ENCODE results near the gene BZW2.
A peak's percentile ranks its signal among the peaks of the same experiment; 100 is the strongest.

Gene BZW2

DNA sequence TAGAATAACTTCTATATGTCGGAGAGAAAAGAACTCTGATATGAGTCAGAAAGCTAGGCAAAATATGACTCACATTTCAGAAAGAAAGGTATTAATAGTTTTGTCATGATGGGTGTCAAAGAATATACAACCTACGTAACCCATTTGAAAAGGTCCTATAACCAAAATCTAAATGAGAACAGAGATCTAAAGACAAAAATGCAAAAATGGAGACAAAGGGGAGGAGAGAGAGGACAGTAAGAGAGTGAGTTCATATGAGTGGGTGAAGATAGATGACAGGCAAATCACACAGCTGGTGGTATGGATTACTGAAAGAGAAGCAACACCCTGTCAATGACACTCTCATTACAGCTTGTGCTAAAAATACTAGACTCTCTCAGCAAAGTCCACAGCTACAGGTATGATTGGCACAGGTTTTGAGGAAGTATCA lies 26.0 kb upstream of the BZW2 start:
- Mint-ChIP-seq H3K27me3 (ENCODE audit: low read depth, poor library complexity) (no peaks in the 10 kb centered on the region), H3K36me3 (ENCODE audit: low read depth) (peaks cover 78% of the 10 kb centered on the region), H3K4me1 (peaks cover 11% of the 10 kb centered on the region), H3K4me3 (no peak overlapping the region), H3K9me3 (no peaks in the 10 kb centered on the region), H3K27ac (no peak overlapping the region)
- no peak for DNase-seq
- TF ChIP-seq, protein P1, sequence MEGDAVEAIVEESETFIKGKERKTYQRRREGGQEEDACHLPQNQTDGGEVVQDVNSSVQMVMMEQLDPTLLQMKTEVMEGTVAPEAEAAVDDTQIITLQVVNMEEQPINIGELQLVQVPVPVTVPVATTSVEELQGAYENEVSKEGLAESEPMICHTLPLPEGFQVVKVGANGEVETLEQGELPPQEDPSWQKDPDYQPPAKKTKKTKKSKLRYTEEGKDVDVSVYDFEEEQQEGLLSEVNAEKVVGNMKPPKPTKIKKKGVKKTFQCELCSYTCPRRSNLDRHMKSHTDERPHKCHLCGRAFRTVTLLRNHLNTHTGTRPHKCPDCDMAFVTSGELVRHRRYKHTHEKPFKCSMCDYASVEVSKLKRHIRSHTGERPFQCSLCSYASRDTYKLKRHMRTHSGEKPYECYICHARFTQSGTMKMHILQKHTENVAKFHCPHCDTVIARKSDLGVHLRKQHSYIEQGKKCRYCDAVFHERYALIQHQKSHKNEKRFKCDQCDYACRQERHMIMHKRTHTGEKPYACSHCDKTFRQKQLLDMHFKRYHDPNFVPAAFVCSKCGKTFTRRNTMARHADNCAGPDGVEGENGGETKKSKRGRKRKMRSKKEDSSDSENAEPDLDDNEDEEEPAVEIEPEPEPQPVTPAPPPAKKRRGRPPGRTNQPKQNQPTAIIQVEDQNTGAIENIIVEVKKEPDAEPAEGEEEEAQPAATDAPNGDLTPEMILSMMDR (IDR thresholded peaks at IDR 0.05), result no peak

- peaks cover 17% of the 10 kb centered on the region for H3K4me1 Mint-ChIP-seq
- H3K27me3 Mint-ChIP-seq (ENCODE audit: low read depth, poor library complexity), result no peaks in the 10 kb centered on the region
- no peak overlapping the region for H3K4me3 Mint-ChIP-seq
- no peak overlapping the region for H3K27ac Mint-ChIP-seq
- no peaks in the 10 kb centered on the region for H3K9me3 Mint-ChIP-seq
- peaks cover 34% of the 10 kb centered on the region for H3K36me3 Mint-ChIP-seq (ENCODE audit: low read depth)
- TF ChIP-seq, protein P1 (IDR thresholded peaks at IDR 0.05), result no peak
- no peak for DNase-seq
Observed at GRCh38 chr7:16626388-16626787, 19.6 kb upstream of the BZW2 start.

DNA sequence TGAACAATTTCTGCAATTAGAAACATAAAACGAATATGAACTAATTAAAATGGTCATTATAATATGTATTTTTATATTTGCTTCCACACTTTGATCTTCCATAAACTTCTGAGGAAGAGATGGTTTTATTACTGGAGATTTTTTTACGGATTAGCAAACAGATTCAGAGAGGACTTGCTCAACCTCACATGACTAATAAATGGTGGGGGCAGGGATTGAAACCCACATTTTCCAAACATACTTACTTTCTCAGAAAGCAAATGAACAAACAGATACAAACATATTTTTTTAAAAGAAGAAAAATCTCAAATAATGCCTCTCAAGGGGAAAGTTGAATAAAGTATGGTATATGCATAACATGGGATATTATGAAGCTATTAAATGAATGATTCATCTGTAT lies 18.7 kb upstream of the BZW2 start:
- DNase-seq, result no peak
- Mint-ChIP-seq H3K4me3 (no peak overlapping the region), H3K4me1 (peaks cover 17% of the 10 kb centered on the region), H3K27ac (no peak overlapping the region), H3K36me3 (ENCODE audit: low read depth) (peaks cover 31% of the 10 kb centered on the region), H3K9me3 (no peaks in the 10 kb centered on the region), H3K27me3 (ENCODE audit: low read depth, poor library complexity) (peaks cover 3% of the 10 kb centered on the region)
- TF ChIP-seq, protein P1 (IDR thresholded peaks at IDR 0.05), result no peak

DNA sequence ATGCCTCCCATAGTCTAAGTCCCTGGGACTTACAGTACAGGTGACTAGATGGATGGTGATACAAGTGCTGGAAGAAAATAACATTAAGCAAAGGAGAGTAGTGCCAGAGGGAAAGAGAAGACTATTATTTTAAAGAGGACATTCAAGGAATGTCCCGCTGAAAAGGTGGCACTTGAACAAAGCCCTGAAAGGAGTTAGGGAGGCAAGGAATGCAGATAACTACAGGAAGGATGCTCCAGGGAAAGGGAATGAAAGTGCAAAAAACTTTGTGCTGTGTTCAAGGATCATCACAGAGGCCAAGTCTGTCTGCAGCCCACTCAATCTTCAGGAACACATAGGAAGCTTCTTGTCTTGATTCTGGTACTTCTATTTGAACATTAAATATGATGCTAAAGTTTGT lies 15.3 kb upstream of the BZW2 start:
- Mint-ChIP-seq H3K36me3 (ENCODE audit: low read depth) (peaks cover 28% of the 10 kb centered on the region), H3K9me3 (no peaks in the 10 kb centered on the region), H3K4me1 (peaks cover 8% of the 10 kb centered on the region), H3K27ac (no peak overlapping the region), H3K27me3 (ENCODE audit: low read depth, poor library complexity) (peaks cover 3% of the 10 kb centered on the region), H3K4me3 (no peak overlapping the region)
- no peak for DNase-seq
- TF ChIP-seq, protein P1 (IDR thresholded peaks at IDR 0.05), result no peak

GRCh38 chr7:16634271-16634738 lies 11.7 kb upstream of the BZW2 start:
- Mint-ChIP-seq H3K27me3 (ENCODE audit: low read depth, poor library complexity) (peaks cover 6% of the 10 kb centered on the region), H3K9me3 (no peaks in the 10 kb centered on the region), H3K4me3 (no peak overlapping the region), H3K4me1 (peaks cover 8% of the 10 kb centered on the region), H3K27ac (peak overlapping the region; percentile 67), H3K36me3 (ENCODE audit: low read depth) (peaks cover 41% of the 10 kb centered on the region)
- no peak for DNase-seq
- TF ChIP-seq, protein P1 (IDR thresholded peaks at IDR 0.05), result no peak

GRCh38 chr7:16636555-16637101 lies 9.4 kb upstream of the BZW2 start:
- H3K36me3 Mint-ChIP-seq (ENCODE audit: low read depth), result peaks cover 50% of the 10 kb centered on the region

More at GRCh38 chr7:16636555-16637101, 9.4 kb upstream of the BZW2 start:
- Mint-ChIP-seq H3K27me3 (ENCODE audit: low read depth, poor library complexity) (peaks cover 6% of the 10 kb centered on the region), H3K4me1 (peaks cover 8% of the 10 kb centered on the region), H3K4me3 (no peak overlapping the region), H3K27ac (peak overlapping the region; percentile 23), H3K9me3 (no peaks in the 10 kb centered on the region)
- TF ChIP-seq, protein P1 (IDR thresholded peaks at IDR 0.05), result no peak
- no peak for DNase-seq
